ENCODE measurements around the gene CNOT2. TPM values are rescaled to one million over a fixed set of nuclear protein-coding genes. Genes with fewer than 3 reads are reported as not detected.

Gene CNOT2
- polyA plus RNA-seq, 5 donors = 107 to 161 (median 153) TPM

Other genes starting within 250 kb of the CNOT2 start
- gene KCNMB4, start 122.9 kb downstream of the CNOT2 start, polyA plus RNA-seq (ENCODE audit: insufficient read depth in 1 of 5, insufficient read length in 5 of 5, low replicate concordance in 1 of 5) = 10 to 100 TPM; 21.4 to 27.2 (median 23.6) TPM

All from right lung (tissue), 5 donors.